Stimulated activated CD8-positive, alpha-beta memory T cell treated with anti-CD3 and anti-CD28 coated beads, Interleukin-7, amount 100 ng/mL, for 48 hours (primary cell): Measurements from ENCODE around the gene TIMM23.
"Not testable (repeated sequence)": the region's sequence is repeated elsewhere in the genome, so short reads cannot be mapped to it uniquely, and the experiment has no call there.

Experiments
- DNase-seq, 2 donors: peaks; one replicate each; pipeline ENCODE4 v3.0.0-alpha.2; 2020; ENCODE audit warnings: low read depth in 1 of 2; ENCODE audit errors: extremely low read depth in 1 of 2

TIMM23 gene

GRCh38 chr10:46020344-46020657 lies 48.0 kb downstream of the TIMM23 start:
- DNase-seq: no peak

- DNase-seq: peak; percentile 76 to 85
Observed at GRCh38 chr10:46022978-46023702, 50.9 kb downstream of the TIMM23 start.

- DNase-seq: no peak
Observed at GRCh38 chr10:46024948-46025347, 52.7 kb downstream of the TIMM23 start.

GRCh38 chr10:46025406-46025805 lies 53.1 kb downstream of the TIMM23 start:
- DNase-seq: no peak

GRCh38 chr10:46026106-46026505 lies 53.8 kb downstream of the TIMM23 start:
- no peak for DNase-seq

GRCh38 chr10:46028584-46029460 lies 56.5 kb downstream of the TIMM23 start:
- no peak for DNase-seq

GRCh38 chr10:46029461-46030030 lies 57.3 kb downstream of the TIMM23 start:
- DNase-seq: no peak

GRCh38 chr10:46030091-46030937 lies 58.0 kb downstream of the TIMM23 start, which contains the start of gene NCOA4:
Gene NCOA4, minus strand, starts transcription at chr10:46030623. Its CDS starts 13,943 bp downstream, at chr10:46016680.
- peak; percentile 85 to 96 for DNase-seq

- no peak for DNase-seq
Observed at GRCh38 chr10:46031648-46032532, 59.6 kb downstream of the TIMM23 start.

- no peak for DNase-seq
Observed at GRCh38 chr10:46033602-46034011, 61.3 kb downstream of the TIMM23 start.

GRCh38 chr10:46035923-46036849 lies 63.9 kb downstream of the TIMM23 start:
- no peak for DNase-seq

- DNase-seq: no peak
Observed at GRCh38 chr10:46037107-46037825, 65.0 kb downstream of the TIMM23 start.

- DNase-seq: no peak
Observed at GRCh38 chr10:46040004-46040403, 67.7 kb downstream of the TIMM23 start.

- no peak for DNase-seq
Observed at GRCh38 chr10:46042527-46042926, 70.2 kb downstream of the TIMM23 start.

GRCh38 chr10:46046261-46046660 lies 74.0 kb downstream of the TIMM23 start, which contains the start of gene MSMB:
Gene MSMB, minus strand, starts transcription at chr10:46046269. Its CDS starts 32 bp downstream, at chr10:46046237.
- no peak for DNase-seq

- DNase-seq: no peak
Observed at GRCh38 chr10:46048152-46048551, 75.9 kb downstream of the TIMM23 start.

- not testable (repeated sequence) for DNase-seq
Observed at GRCh38 chr10:46049497-46049831, 77.2 kb downstream of the TIMM23 start.
